GM12875 (cell line): Measurements from ENCODE around the gene MRPL46.
"Not testable (repeated sequence)": the region's sequence is repeated elsewhere in the genome, so short reads cannot be mapped to it uniquely, and the experiment has no call there.

Experiments
- H3K4me3 ChIP-seq: one replicate; pipeline ENCODE4 v1.5.1; 2011; ENCODE audit warnings: low read depth, low read length, control low read depth
- TF ChIP-seq, protein P1 (sequence below): IDR thresholded peaks from 2 replicates; pipeline ENCODE4 v1.5.1; 2011; ENCODE audit warnings: low read depth, mild to moderate bottlenecking, control low read depth, inconsistent platforms, low read length, moderate library complexity, borderline replicate concordance; ENCODE audit not compliant: insufficient read depth

MRPL46 gene

DNA sequence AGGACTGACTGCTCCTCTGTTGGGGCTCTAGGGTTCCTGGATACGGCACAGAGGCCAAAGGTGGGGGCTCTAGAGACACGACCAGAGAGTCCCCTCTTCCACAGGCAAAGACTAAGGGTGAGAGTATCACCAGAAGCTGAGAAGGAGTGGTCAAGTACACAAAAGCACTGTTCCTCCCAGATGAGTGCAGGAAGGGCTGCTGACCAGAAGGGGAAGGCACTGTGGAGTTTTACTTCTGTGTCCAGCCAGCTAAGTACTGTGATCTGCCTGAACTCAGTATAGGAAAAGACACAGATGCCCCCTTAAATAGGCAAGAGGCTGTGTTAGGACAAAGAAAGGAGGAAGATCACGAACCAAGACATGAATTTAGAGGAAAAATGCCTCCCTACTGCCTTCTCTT lies 12.0 kb upstream of the MRPL46 start:
- H3K4me3 ChIP-seq, result no peak overlapping the region
- TF ChIP-seq, protein P1, sequence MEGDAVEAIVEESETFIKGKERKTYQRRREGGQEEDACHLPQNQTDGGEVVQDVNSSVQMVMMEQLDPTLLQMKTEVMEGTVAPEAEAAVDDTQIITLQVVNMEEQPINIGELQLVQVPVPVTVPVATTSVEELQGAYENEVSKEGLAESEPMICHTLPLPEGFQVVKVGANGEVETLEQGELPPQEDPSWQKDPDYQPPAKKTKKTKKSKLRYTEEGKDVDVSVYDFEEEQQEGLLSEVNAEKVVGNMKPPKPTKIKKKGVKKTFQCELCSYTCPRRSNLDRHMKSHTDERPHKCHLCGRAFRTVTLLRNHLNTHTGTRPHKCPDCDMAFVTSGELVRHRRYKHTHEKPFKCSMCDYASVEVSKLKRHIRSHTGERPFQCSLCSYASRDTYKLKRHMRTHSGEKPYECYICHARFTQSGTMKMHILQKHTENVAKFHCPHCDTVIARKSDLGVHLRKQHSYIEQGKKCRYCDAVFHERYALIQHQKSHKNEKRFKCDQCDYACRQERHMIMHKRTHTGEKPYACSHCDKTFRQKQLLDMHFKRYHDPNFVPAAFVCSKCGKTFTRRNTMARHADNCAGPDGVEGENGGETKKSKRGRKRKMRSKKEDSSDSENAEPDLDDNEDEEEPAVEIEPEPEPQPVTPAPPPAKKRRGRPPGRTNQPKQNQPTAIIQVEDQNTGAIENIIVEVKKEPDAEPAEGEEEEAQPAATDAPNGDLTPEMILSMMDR, result no peak

DNA sequence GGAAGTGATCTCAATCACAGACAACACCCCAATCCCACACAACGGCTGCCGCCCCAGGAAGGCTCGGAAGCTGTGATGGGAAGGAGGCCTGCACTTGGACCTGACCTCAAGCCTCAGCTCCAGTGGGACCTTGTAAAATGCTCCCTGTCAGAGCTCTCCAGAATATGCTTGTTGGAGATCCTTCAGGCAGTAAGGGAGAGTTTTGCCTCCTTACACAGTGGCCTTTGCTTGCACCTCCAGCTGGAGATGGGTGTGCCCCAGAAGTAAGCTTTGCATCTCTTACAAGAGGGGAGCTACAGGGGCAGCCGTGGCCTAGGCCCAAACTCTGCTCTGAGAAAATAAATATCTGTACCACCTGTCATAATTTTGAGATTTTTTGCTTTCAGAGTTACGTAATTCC lies 10.7 kb upstream of the MRPL46 start:
- H3K4me3 ChIP-seq, result no peak overlapping the region
- TF ChIP-seq, protein P1, result no peak

DNA sequence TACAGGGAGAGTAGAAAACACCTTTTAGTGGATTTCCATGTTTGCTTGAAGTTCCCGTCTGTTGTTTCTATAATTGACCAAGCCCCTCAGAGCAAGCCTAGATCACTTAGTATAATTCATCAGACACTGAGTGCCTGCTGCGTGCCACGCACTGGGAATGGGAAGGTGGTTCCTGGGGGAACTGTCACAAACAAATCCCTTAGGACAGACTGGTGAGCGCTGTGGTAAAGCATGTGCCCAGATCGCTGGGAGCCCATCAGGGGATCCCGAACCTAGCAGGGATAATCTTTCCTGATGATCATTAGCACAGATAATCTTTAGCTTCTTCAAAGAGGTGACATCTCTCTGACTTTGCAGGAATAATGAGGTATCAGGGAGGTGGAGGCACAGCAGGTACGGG lies 9.9 kb upstream of the MRPL46 start:
- TF ChIP-seq, protein P1, result no peak

DNA sequence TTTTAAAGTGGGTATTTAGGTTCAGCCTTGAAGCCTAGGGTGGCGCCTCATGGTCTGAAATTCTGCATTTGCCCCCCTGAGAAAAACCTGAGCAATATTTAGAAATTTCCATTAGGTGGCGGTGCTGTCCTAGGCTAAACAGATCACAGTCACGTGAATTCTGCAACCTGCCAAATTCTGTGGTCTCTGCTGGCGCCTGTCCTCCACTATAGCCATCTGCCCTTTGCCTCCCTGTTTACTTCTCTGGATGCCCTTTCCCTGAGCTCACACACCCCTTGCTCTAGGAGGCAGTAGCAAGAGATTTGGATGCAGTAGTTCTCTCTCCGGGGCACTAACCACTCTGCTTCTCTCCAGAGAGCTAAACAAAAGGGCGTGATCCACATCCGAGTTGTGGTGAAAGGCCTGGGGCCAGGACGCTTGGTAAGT lies 9.5 kb upstream of the MRPL46 start:
- H3K4me3 ChIP-seq, result no peak overlapping the region
- TF ChIP-seq, protein P1, result peak; percentile 57

More for the DNA sequence above, 9.9 kb upstream of the MRPL46 start:
- no peak overlapping the region for H3K4me3 ChIP-seq

DNA sequence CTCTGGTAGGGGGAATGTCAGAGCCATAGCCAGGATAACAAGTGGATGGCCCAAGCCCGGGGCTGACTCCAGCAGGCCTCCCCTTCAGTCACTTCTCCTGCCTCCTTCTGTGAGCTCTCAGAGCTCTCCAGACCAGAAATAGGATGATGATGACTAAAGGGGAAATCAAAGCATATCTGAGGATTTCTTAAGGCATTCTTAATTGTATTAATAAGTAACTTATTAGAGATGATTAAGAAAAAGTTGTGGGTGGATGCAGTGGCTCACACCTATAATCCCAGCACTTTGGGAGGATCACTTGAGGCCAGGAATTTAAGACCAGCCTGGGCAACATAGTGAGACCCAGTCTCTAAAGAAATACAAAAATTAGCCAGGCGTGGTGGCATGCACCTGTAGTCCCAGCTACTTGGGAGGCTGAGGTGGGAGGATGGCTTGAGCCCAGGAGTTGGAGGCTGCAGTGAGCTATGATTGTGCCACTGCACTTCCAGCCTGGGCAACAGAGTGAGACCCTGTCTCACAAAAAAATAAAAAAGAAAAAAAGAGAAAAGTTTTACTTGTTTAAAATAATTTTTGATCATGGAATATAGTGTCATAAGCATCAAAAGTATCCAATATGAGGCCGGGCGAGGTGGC lies 6.6 kb upstream of the MRPL46 start:
- H3K4me3 ChIP-seq, result not testable (repeated sequence)

DNA sequence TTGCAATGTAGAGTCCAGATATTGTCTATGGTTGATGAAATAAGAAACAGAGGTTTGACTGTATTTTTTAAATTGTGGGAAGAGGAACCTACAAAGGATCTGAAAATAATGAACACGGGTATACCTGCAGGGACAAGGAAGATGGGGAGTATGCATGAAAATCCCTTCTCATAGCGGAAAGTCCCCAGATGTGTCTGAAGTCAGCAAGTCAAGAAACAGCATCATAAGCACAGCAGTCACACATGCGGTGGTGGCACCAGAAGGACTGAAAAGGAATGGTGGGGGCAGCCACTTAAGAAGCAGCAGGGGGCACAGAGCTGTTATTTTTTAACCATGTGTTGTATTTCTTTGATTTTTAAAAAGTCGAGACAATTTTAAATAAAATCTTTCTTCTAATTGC lies 5.0 kb upstream of the MRPL46 start:
- H3K4me3 ChIP-seq, result no peak overlapping the region
- TF ChIP-seq, protein P1, result no peak

DNA sequence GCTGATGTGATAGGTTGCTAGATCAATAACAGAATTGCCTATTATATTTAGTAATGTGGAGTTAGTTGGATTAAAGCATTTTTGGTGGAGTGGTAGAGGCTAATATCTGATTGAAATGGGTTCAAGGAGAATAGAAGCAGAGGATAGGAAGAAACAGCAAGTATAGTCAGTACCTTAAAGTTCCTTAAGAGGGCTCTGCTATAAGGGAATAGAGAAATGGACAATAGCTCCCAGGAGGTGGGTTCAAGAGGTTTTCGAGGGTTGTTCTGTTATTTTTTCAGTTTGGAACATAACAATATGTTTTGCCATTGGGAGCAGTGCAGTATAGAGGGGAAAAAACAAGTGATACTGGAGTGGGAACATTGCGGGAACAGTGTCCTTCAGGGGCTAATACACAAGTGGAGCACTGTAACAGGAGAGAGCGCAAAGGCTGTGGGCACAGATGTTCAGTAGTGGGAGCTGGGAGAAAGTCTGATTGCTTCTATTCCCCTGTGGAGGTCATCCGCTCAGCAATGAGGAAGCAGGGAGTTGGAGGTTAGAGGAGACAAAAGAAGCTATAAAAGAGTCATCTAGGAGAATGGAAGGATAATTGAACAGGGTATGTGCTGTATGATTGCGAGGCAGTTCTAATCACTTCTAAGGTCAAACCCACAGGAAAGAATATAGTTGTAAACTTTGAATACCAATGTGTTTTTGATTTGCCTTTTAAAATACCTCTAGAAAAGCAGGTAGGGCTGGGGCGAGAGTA lies 3.6 kb upstream of the MRPL46 start:
- H3K4me3 ChIP-seq, result no peak overlapping the region
- TF ChIP-seq, protein P1, result 0 out of 2 replicates have a peak, but pooled peaks have one; percentile 3
